ENCODE data around the gene BRD1. TPM values are rescaled to one million over a fixed set of nuclear protein-coding genes. Genes with fewer than 3 reads are reported as not detected.

Gene BRD1
- total RNA-seq, 1 experiment from 2014 or later: 51.2 TPM

DNA sequence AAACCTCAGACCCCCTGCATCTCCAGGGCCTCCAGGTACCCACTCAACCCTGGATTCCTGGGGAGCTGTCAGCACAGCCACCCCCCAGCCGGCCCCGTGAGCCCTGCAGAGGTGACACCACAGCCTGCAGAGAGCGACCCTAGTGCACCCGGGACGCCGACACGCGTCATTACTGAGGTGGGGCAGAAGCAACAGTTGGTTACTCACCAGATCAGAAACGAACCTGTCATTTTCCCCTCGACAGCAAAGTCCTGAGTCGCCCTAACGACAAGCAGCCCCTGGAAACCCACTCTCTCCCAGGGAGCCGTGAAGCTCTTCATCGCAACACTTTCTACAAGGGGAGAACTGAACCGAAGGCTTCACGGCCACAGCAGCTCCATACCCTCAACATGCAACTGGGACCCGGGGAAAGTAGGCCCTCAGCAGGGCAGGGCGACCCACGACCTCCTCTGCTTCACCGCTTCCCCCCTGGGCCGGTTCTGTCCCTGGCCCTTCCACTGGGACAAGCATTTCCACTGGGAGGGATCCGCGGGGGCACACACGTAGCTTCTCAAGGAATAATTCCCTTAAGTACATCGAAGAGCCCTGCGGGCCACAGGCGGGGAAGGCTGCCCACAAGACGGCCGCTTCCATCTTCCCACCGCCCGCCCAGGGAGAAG lies 1.6 kb downstream of the BRD1 start:
- BruUV-seq (replicated peaks): TSS peak; percentile 16
- Histone ChIP-seq H3K36me3 (ENCODE audit: insufficient read depth, low read length, poor library complexity, severe bottlenecking) (peaks cover 44% of the 10 kb centered on the region), H3K27ac (ENCODE audit: low read depth, low read length, poor library complexity, severe bottlenecking) (peak overlapping the region; percentile 96), H3K4me1 (ENCODE audit: insufficient read depth, low read length, poor library complexity, severe bottlenecking) (peaks cover 12% of the 10 kb centered on the region), H3K9me3 (ENCODE audit: low read depth, low read length, poor library complexity, severe bottlenecking) (peaks cover 6% of the 10 kb centered on the region), H3K27me3 (replicated peaks; ENCODE audit: insufficient read depth, low read depth, low read length, poor library complexity) (no peaks in the 10 kb centered on the region), H3K4me3 (ENCODE audit: low read depth, low read length, poor library complexity, severe bottlenecking) (peak overlapping the region; percentile 97)
- peak; percentile 28 for DNase-seq (ENCODE audit: low spot score)
- intact Hi-C loops (cut with micrococcal nuclease; ENCODE audit: unreplicated experiment): no loop called here
- POLR2A ChIA-PET (ENCODE audit: low non-redundant PET): interaction anchor here (0.6 kb wide), 1 partner anchor 11 kb away, joined by 4 read pairs; no protein-coding TSS in a partner anchor
- CTCF ChIA-PET: no interaction called here
- TF ChIP-seq EZH2 (IDR thresholded peaks at IDR 0.05; ENCODE audit: borderline replicate concordance, low read depth, low read length, poor library complexity, severe bottlenecking): no peak
- TF ChIP-seq, protein P1, sequence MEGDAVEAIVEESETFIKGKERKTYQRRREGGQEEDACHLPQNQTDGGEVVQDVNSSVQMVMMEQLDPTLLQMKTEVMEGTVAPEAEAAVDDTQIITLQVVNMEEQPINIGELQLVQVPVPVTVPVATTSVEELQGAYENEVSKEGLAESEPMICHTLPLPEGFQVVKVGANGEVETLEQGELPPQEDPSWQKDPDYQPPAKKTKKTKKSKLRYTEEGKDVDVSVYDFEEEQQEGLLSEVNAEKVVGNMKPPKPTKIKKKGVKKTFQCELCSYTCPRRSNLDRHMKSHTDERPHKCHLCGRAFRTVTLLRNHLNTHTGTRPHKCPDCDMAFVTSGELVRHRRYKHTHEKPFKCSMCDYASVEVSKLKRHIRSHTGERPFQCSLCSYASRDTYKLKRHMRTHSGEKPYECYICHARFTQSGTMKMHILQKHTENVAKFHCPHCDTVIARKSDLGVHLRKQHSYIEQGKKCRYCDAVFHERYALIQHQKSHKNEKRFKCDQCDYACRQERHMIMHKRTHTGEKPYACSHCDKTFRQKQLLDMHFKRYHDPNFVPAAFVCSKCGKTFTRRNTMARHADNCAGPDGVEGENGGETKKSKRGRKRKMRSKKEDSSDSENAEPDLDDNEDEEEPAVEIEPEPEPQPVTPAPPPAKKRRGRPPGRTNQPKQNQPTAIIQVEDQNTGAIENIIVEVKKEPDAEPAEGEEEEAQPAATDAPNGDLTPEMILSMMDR (conservative IDR thresholded peaks at IDR 0.05; ENCODE audit: low read depth, low read length): no peak

DNA sequence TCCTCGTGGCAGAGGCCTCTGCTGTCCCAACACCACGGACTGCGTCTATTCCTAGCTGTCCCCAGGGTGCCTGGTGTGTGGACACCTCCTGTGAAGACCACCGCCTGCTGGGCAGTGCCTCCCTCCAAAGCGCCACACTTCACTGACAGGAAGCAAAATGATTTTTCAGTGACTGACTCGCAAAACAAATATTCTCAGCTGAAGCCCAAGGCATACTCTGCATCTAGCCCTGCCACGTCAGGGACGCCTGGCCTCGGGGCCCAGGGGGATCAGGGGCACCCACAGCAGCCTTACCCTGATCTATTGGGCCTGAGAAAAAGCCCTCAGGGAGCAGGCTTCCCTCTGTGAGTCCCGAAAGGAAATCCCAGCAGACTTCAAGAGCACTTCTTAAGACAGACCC lies 2.2 kb downstream of the BRD1 start:
- POLR2A ChIA-PET (ENCODE audit: low non-redundant PET): interaction anchor here (0.6 kb wide), 1 partner anchor 11 kb away, joined by 4 read pairs; no protein-coding TSS in a partner anchor
- H3K9me3 ChIP-seq (ENCODE audit: low read depth, low read length, poor library complexity, severe bottlenecking): peaks cover 1% of the 10 kb centered on the region
- H3K4me3 ChIP-seq (ENCODE audit: low read depth, low read length, poor library complexity, severe bottlenecking): peak overlapping the region; percentile 97
- no peaks in the 10 kb centered on the region for H3K27me3 ChIP-seq (replicated peaks; ENCODE audit: insufficient read depth, low read depth, low read length, poor library complexity)
- peak overlapping the region; percentile 96 for H3K27ac ChIP-seq (ENCODE audit: low read depth, low read length, poor library complexity, severe bottlenecking)
- peaks cover 12% of the 10 kb centered on the region for H3K4me1 ChIP-seq (ENCODE audit: insufficient read depth, low read length, poor library complexity, severe bottlenecking)
- no TSS peak for BruUV-seq (replicated peaks)
- TF ChIP-seq, protein P1 (conservative IDR thresholded peaks at IDR 0.05; ENCODE audit: low read depth, low read length): no peak
- no peak for TF ChIP-seq EZH2 (IDR thresholded peaks at IDR 0.05; ENCODE audit: borderline replicate concordance, low read depth, low read length, poor library complexity, severe bottlenecking)
- intact Hi-C loops (cut with micrococcal nuclease; ENCODE audit: unreplicated experiment): no loop called here
- DNase-seq (ENCODE audit: low spot score): no peak
- CTCF ChIA-PET: no interaction called here
- H3K36me3 ChIP-seq (ENCODE audit: insufficient read depth, low read length, poor library complexity, severe bottlenecking): peaks cover 50% of the 10 kb centered on the region

DNA sequence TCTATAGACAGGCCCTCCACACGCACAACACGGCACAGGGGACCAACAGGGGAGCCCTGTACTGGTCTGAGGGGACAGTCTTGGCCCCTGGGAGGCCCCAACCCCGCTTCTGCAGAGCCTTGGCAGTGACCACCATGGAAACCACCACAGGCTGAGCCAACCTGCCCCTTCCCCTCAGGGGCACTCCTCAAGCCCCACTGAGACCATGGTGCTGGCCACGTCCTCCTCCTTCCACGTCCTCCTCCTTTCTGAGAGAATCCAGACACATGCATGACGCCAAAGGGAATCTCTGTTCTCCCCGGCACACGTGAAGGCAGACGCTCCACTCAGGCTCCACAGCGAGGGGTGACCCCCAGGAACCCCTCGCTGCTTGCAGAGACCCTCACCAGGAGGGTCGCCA lies 2.7 kb downstream of the BRD1 start:
- no peak for DNase-seq (ENCODE audit: low spot score)
- Histone ChIP-seq H3K4me1 (ENCODE audit: insufficient read depth, low read length, poor library complexity, severe bottlenecking) (peaks cover 12% of the 10 kb centered on the region), H3K27me3 (replicated peaks; ENCODE audit: insufficient read depth, low read depth, low read length, poor library complexity) (no peaks in the 10 kb centered on the region), H3K4me3 (ENCODE audit: low read depth, low read length, poor library complexity, severe bottlenecking) (peak overlapping the region; percentile 97), H3K36me3 (ENCODE audit: insufficient read depth, low read length, poor library complexity, severe bottlenecking) (peaks cover 55% of the 10 kb centered on the region), H3K27ac (ENCODE audit: low read depth, low read length, poor library complexity, severe bottlenecking) (peak overlapping the region; percentile 96), H3K9me3 (ENCODE audit: low read depth, low read length, poor library complexity, severe bottlenecking) (no peaks in the 10 kb centered on the region)
- no TSS peak for BruUV-seq (replicated peaks)
- CTCF ChIA-PET: no interaction called here
- TF ChIP-seq EZH2 (IDR thresholded peaks at IDR 0.05; ENCODE audit: borderline replicate concordance, low read depth, low read length, poor library complexity, severe bottlenecking): no peak
- TF ChIP-seq, protein P1 (conservative IDR thresholded peaks at IDR 0.05; ENCODE audit: low read depth, low read length): no peak
- intact Hi-C loops (cut with micrococcal nuclease; ENCODE audit: unreplicated experiment): no loop called here
- POLR2A ChIA-PET (ENCODE audit: low non-redundant PET): no interaction called here

All from A673 (cell line).